Heart left ventricle (tissue), 16 donors: Measurements from ENCODE around the gene CENPK. TPM values are rescaled to one million over a fixed set of nuclear protein-coding genes. Genes with fewer than 3 reads are reported as not detected.

Experiments
- ATAC-seq, 4 donors: fragments of 200-7000 bp; cut with Tn5 transposase; one replicate each; pipeline ENCODE4 v1.9.1; 2020 to 2022; ENCODE audit warnings: moderate library complexity in 4 of 4, mild to moderate bottlenecking in 3 of 4, moderate number of reproducible peaks in 1 of 4
- DNase-seq, 5 donors: peaks; one replicate each; pipeline ENCODE4 v3.0.0-alpha.2; 2020
- H3K27ac ChIP-seq, 12 donors: fragments of 200-600 bp; sonication (generic) in 4 of 12; one replicate each; pipeline versions ENCODE4 v1.5.0 to v1.8.0; 2016 to 2022; ENCODE audit warnings: mild to moderate bottlenecking in 2 of 12
- H3K27me3 ChIP-seq, 9 donors: fragments of 200-600 bp; sonication (generic) in 2 of 9; one replicate each; pipeline versions ENCODE4 v1.5.1 to v1.8.0; 2016 to 2022; ENCODE audit warnings: mild to moderate bottlenecking in 3 of 9
- H3K36me3 ChIP-seq, 9 donors: fragments of 200-600 bp; sonication (generic) in 2 of 9; one replicate each; pipeline versions ENCODE4 v1.5.0 to v1.8.0; 2018 to 2022; ENCODE audit warnings: mild to moderate bottlenecking in 2 of 9
- H3K4me1 ChIP-seq, 12 donors: fragments of 200-600 bp; sonication (generic) in 4 of 12; one replicate each; pipeline versions ENCODE4 v1.5.0 to v1.8.0; 2016 to 2022; ENCODE audit warnings: mild to moderate bottlenecking in 3 of 12
- H3K4me3 ChIP-seq, 12 donors: fragments of 200-600 bp; sonication (generic) in 4 of 12; one replicate each; pipeline versions ENCODE4 v1.5.0 to v1.8.0; 2017 to 2022; ENCODE audit warnings: mild to moderate bottlenecking in 9 of 12, moderate library complexity in 4 of 12
- H3K9me3 ChIP-seq, 12 donors: fragments of 200-600 bp; sonication (generic) in 4 of 12; one replicate each; pipeline versions ENCODE4 v1.5.0 to v1.8.0; 2016 to 2022; ENCODE audit warnings: mild to moderate bottlenecking in 1 of 12
- POLR2A ChIP-seq, 2 donors: fragments of 450-650 bp; IDR thresholded peaks; one replicate each; pipeline ENCODE4 v1.6.1; 2017; ENCODE audit warnings: antibody characterized with exemption in 2 of 2, mild to moderate bottlenecking in 2 of 2, moderate library complexity in 2 of 2
- WGBS, 4 donors: extraction: QIAGEN DNeasy Blood & Tissue Kit in 2 of 4; methylation state at CpG; one replicate each; pipeline versions ENCODE4 v1.1.5 to v1.1.7; 2013 to 2018; 5-methylcytosine and 5-hydroxymethylcytosine counted together
- intact Hi-C, 10 donors: fragments of 100-400 bp; cut with DNase I; formaldehyde crosslinking; loops; one replicate each; pipeline versions ENCODE4 v1.11.1 to v1.14.2; 2022
- polyA plus RNA-seq, 2 donors: library from polyadenylated mRNA; stranded (reverse); fragments of 200-250 nt; gene quantifications; one replicate each; pipeline ENCODE4 v1.2.3, GENCODE V29; 2013
- total RNA-seq, 9 donors: library from RNA; depleted of rRNA in 2 of 9; stranded (reverse); fragments of >200 nt in 2 of 9; fragmentation: NEBNext Ultra II Directional in 3 of 9; extraction: Animal tissue kit (Norgen Biotek cat#: 25700) in 3 of 9; gene quantifications; one replicate each; pipeline versions ENCODE4 v1.1.0 to v1.2.4, GENCODE V29; 2016 to 2023
- TF ChIP-seq, protein P1 (sequence below), 12 donors: fragments of 200-600 bp; sonication (generic) in 4 of 12; IDR thresholded peaks; one replicate each; pipeline versions ENCODE4 v1.5.0 to v1.8.0; 2018 to 2022; ENCODE audit warnings: antibody characterized with exemption in 12 of 12, mild to moderate bottlenecking in 5 of 12
- donor health status: ischemic (EF 13 %, LVEDD 7.1; RV severe dilation, severe dysfunction).
- donor health status: healthy with polysubstance abuse.
- donor health status: DM: no; HTN: yes; CAD: no.
- donor health status: DM: no; HTN: no; CAD: no.
- donor health status: ischemic (EF 25% LVEDD 6.9; RV normal size, moderate dysfunction).
- donor health status: ischemic (EF 25% LVEDD 5.7; RV mildly dilated, moderate dysfunction).
- donor health status: healthy.
- donor health status: DM: yes; HTN: yes; CAD: no.
- donor health status: ischemic (EF 35%, LVEDD 5.7; RV mildly dilated, moderate dysfunction).
- donor health status: nonischemic (EF 11% LVEDD 7.7; RV severe dilation, severe dysfunction).
- donor health status: DM: yes; HTN: yes; CAD: no.
- donor health status: PGD.
- donor health status: ischemic (EF 29% LVEDD 5.4; RV normal size, mild dysfunction).
- donor health status: nonischemic (EF 23%, LVEDD 6.1; RV moderate dilation, normal function).

CENPK gene
- total and polyA plus RNA-seq, 11 donors = 0.32 to 6.9 (median 0.78) TPM; not detected in 2

DNA sequence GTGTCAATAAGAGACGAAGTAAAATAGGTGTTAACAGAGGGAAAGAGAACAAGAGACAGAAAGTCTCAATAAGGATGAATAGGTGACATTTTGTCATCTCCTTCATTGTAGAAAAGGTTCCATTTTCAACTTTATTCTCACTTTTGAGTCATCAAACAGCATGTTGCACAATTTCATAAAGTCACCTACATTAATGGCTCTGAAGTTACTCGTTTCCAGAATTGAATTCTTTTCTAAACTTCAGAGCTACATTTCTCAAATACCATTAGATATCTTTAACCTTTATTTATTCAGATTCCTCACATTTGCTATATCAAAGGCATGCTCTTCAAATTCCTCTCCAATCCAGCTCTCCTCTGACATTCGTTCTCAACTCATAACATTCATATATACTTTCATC is 94.3 kb downstream of the CENPK start:
- Histone ChIP-seq H3K4me1 (no peaks in the 10 kb centered on the region), H3K27ac (no peak overlapping the region), H3K27me3 (no peaks in the 10 kb centered on the region), H3K9me3 (no peaks in the 10 kb centered on the region), H3K4me3 (no peak overlapping the region), H3K36me3 (no peaks in the 10 kb centered on the region)
- ATAC-seq = no peak
- WGBS, 4 donors = 71 to 78% (median 75%) methylated on average over 3 of the region's 3 CpGs
- TF ChIP-seq, protein P1, sequence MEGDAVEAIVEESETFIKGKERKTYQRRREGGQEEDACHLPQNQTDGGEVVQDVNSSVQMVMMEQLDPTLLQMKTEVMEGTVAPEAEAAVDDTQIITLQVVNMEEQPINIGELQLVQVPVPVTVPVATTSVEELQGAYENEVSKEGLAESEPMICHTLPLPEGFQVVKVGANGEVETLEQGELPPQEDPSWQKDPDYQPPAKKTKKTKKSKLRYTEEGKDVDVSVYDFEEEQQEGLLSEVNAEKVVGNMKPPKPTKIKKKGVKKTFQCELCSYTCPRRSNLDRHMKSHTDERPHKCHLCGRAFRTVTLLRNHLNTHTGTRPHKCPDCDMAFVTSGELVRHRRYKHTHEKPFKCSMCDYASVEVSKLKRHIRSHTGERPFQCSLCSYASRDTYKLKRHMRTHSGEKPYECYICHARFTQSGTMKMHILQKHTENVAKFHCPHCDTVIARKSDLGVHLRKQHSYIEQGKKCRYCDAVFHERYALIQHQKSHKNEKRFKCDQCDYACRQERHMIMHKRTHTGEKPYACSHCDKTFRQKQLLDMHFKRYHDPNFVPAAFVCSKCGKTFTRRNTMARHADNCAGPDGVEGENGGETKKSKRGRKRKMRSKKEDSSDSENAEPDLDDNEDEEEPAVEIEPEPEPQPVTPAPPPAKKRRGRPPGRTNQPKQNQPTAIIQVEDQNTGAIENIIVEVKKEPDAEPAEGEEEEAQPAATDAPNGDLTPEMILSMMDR (IDR thresholded peaks at IDR 0.05) = no peak
- TF ChIP-seq POLR2A (IDR thresholded peaks at IDR 0.05) = no peak
- DNase-seq = no peak
- intact Hi-C loops = no loop called here

Other genes starting within 250 kb of the CENPK start
- 1 to 10 TPM; 1.5 to 4.3 (median 3.4) TPM for gene ADAMTS6, start 81.2 kb downstream of the CENPK start, total RNA-seq
- under 1 TPM; 0.28 to 0.72 TPM for gene ADAMTS6, start 81.2 kb downstream of the CENPK start, polyA plus RNA-seq
- 10 to 100 TPM; 13.4 to 20.1 (median 16.1) TPM for gene PPWD1, start 128 bp upstream of the CENPK start, total RNA-seq
- gene PPWD1, start 128 bp upstream of the CENPK start, polyA plus RNA-seq = 10 to 100 TPM in 1 of 2 donors, 1 to 10 TPM in 1; 10.0 to 14.0 TPM
- 10 to 100 TPM; 11.6 to 22.9 (median 17.8) TPM for gene TRIM23, start 61.2 kb upstream of the CENPK start, total RNA-seq
- gene TRIM23, start 61.2 kb upstream of the CENPK start, polyA plus RNA-seq = 1 to 10 TPM; 4.5 to 9.3 TPM
- gene SHLD3, start 61.9 kb upstream of the CENPK start, total RNA-seq = 1 to 10 TPM; 1.3 to 2.4 (median 1.9) TPM
- 1 to 10 TPM; 2.7 to 2.8 TPM for gene SHLD3, start 61.9 kb upstream of the CENPK start, polyA plus RNA-seq
- gene TRAPPC13, start 61.9 kb upstream of the CENPK start, total RNA-seq = 10 to 100 TPM in 8 of 9 donors, 1 to 10 TPM in 1; 9.5 to 24.8 (median 18.7) TPM
- gene TRAPPC13, start 61.9 kb upstream of the CENPK start, polyA plus RNA-seq = 10 to 100 TPM; 10.9 to 14.1 TPM
- 10 to 100 TPM in 2 of 9 donors, 1 to 10 TPM in 7; 2.9 to 14.4 (median 7.1) TPM for gene SGTB, start 158.9 kb upstream of the CENPK start, total RNA-seq
- gene SGTB, start 158.9 kb upstream of the CENPK start, polyA plus RNA-seq = 1 to 10 TPM; 1.8 to 2.4 TPM
- gene NLN, start 159.0 kb upstream of the CENPK start, total RNA-seq = 10 to 100 TPM in 6 of 9 donors, 1 to 10 TPM in 3; 5.3 to 28.2 (median 14.7) TPM
- gene NLN, start 159.0 kb upstream of the CENPK start, polyA plus RNA-seq = 1 to 10 TPM; 1.6 to 5.3 TPM